M059J (cell line): Measurements from ENCODE around the gene LARP1. TPM values are rescaled to one million over a fixed set of nuclear protein-coding genes. Genes with fewer than 3 reads are reported as not detected.
A peak's percentile ranks its signal among the peaks of the same experiment; 100 is the strongest.

Source experiments
- DNase-seq: peaks from one replicate; pipeline ENCODE4 v3.0.0-alpha.2; 2012; ENCODE audit warnings: low read depth
- total RNA-seq: library from RNA; depleted of rRNA; stranded (reverse); fragments of >200 nt; shearing (Covaris generic); gene quantifications from 2 replicates; pipeline ENCODE4 v1.2.3, GENCODE V29; 2014; rRNA removed

Gene LARP1
- total RNA-seq, 1 experiment from 2014 or later, result 77.3 TPM

GRCh38 chr5:154851351-154851750 lies 96.2 kb downstream of the LARP1 start:
- no peak for DNase-seq

DNA sequence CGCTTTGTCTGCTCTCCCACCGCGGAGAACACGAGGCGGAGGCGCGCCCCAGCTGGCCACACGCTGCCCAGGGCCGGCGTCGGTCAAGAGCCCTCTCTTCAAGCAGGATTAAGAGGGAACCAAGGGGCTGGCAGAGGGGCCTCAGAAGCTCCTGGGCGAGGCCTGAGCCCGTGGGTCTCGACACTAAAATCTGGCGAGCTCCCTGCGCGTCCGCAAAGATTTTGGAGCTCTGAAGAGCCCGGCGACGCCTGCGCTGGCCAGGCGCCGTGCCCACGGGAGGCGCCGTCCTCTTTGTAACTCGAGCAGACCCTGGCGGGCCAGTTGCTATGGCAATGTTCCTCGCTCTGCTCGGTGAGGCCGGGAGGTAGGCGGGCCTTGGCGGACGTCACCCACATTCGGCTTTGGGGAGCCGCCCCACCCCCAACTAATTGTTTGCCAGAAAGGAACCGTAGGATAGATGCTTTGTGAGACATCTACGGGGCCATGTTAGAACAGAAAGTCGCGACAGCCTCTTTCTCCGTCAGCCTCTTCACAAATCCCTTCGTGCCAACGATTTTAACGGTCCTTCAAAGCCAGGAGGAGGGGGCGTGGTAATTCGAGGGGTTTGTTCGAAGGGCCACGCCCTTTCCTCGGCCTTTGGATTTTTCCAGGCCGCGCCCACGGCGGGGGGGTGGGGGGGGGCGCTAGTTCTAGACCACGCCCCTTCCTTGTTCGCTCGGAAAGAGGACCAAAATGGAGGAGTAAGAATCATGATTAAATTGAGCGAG lies 102.5 kb downstream of the LARP1 start:
- peak; percentile 96 for DNase-seq

GRCh38 chr5:154858297-154858971 lies 103.3 kb downstream of the LARP1 start, which contains the start of gene CNOT8:
Gene CNOT8 (plus strand): TSS chr5:154858627. CDS start chr5:154863279, 4,652 bp downstream.
- DNase-seq, result peak; percentile 95

- peak; percentile 21 for DNase-seq
These were observed 104.0 kb downstream of the LARP1 start for GRCh38 chr5:154858972-154859871.

DNA sequence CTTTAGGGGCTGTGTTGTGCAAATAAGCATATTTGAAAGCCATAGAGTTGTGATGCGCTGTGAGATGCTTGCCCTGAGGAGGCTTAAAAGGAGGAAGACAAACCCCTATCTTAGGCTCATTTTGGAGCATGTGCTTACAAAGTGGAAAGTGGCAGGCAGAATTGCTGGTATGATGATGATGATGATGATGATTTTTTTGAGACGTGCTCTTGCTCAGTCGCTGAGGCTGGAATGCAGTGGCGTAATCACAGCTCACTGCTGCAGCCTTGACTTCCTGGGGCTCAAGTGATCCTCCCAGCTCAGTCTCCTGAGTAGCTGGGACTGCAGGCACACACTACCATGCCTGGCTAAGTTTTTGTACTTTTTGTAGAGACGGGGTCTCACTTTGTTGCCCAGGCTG lies 104.9 kb downstream of the LARP1 start:
- peak; percentile 22 for DNase-seq

- DNase-seq, result no peak
These were observed 105.6 kb downstream of the LARP1 start for GRCh38 chr5:154860765-154861164.

DNA sequence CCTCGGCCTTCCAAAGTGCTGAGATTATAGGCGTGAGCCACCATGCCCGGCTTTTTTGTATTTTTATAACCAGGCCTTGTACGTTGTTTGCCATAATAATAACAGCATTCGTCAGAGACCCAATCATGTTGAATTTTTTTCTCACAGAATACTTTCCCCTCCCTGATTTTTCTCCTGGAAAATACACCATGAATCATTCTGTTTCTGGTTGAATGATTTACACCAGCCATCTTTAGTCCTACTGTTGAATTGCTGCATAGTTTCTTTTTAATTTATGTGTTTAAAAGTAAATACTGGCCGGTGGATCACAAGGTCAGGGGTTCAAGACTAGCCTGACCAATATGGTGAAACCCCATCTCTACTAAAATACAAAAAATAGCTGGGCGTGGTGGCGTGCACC lies 106.8 kb downstream of the LARP1 start:
- DNase-seq, result no peak

- DNase-seq, result no peak
These were observed 107.6 kb downstream of the LARP1 start for GRCh38 chr5:154862766-154863165.

- no peak for DNase-seq
These were observed 108.3 kb downstream of the LARP1 start for GRCh38 chr5:154863291-154864080.

GRCh38 chr5:154865466-154866184 lies 110.4 kb downstream of the LARP1 start:
- no peak for DNase-seq

DNA sequence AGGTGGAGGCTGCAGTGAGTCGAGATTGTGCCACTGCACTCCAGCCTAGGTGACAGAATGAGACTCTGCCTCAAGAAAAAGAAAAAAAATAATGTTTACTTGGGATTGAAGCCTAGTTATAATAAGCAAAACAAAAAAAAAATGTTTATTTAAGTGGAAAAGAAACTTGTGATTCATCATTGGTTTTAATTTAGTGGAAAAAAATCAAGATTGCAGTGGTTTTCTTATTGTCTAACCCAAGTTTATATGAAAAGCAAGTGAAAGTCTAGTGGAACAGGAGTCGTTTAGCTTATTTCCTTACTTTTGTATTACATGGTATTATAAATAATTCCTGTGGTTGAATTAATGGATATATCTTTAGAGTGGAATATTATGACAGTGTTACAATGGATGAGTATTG lies 111.7 kb downstream of the LARP1 start:
- DNase-seq, result peak; percentile 45

Other genes starting within 250 kb of the LARP1 start
- 3.4 and 5.5 TPM in 2 replicates for gene FAXDC2, start 95.2 kb downstream of the LARP1 start, total RNA-seq
- 49.8 and 69.7 TPM in 2 replicates for gene CNOT8, start 103.2 kb downstream of the LARP1 start, total RNA-seq
- 9.5 and 12.8 TPM in 2 replicates for gene GEMIN5, start 182.8 kb downstream of the LARP1 start, total RNA-seq
- 55.4 and 57.6 TPM in 2 replicates for gene MRPL22, start 185.7 kb downstream of the LARP1 start, total RNA-seq